ENCODE data around the gene MS4A8. TPM values are rescaled to one million over a fixed set of nuclear protein-coding genes. Genes with fewer than 3 reads are reported as not detected.

Gene MS4A8
- total RNA-seq, 1 donor from 2014 or later, result not detected

DNA sequence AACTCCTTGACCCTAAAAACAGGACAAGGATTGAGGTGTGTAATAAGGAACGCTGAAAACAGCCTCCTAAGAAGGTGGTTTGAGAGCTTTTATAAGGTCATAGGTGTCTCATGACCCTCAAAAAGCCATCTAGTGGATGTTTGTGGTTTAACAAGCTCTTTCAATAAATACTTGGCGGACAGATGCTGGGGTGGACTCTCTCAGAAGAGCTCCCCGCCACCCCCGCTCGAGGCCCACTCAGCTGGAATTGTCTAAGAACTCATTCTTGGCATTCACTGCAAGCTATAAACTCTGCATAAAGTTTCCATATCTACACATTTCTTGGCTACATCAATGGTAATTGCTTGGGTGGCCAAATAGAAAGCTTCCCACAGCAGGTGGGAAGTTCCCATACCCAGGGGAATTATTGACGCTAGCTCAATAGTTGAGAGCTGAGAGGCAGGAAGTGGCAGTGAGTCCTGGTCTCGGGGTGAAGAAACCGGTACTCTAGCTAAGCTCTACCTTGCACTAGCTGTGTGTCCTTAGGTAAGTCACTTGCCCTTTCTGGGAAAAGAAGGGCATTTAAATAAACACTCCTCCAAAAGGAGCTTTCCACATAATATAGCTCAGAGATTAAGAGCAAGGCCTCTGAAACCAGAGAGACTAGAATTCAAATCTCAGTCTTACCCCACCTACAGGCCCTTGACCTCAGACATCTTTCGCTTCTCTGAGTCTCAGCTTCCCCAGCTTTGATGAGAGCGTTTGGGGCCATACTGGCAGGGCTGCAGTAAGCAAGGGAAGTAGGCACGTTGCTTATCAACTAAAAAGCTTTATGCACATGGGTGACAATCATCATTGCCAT is 63.7 kb downstream of the MS4A8 start:
- intact Hi-C loops (cut with micrococcal nuclease), result no loop called here

DNA sequence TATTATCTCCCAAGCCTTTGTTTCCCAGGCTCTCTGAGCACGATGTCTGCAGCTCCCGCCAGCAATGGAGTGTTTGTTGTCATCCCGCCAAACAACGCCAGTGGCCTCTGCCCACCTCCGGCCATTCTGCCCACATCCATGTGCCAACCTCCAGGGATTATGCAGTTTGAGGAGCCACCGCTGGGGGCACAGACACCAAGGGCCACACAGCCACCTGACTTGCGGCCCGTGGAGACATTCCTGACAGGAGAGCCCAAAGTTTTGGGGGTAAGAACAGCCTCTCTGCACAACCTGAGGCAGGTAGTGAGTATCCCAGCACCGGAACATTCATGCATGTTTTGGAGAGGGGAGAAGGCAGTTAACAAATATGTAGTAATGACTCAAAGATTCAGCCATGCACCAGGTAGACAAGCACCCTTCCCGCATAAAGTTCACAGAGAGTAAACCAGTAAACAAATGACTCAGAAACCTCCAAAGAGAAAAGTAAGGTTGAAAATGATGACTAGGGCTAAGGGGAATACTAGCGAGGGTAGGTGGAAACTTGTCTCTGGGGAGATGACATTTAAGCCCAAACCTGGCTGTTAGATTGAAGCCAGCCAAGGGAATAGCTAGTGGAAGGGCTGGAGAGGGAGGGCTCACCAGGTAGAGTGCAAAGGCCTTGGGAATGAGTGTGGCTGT is 64.4 kb downstream of the MS4A8 start:
- intact Hi-C loops (cut with micrococcal nuclease), result no loop called here

DNA sequence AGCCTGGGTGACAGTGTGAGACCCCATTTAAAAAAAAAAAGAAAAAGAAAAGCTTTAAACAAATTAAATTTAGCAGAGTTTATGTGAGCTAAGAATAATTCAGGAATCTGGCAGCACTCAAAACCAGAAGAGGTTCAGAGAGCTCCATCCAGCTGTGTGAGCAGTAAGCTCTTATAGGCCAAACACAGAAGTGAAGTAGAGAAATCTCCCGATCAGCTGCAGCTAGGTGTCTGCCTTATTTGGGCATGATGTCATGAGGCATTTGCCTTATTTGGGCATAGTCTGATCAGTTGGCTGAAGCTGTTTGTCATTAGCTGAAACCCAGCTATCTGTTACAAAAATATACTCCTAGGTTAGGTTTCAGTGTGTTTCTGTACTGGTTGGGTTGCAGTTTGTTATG is 65.5 kb downstream of the MS4A8 start:
- intact Hi-C loops (cut with micrococcal nuclease), result no loop called here

DNA sequence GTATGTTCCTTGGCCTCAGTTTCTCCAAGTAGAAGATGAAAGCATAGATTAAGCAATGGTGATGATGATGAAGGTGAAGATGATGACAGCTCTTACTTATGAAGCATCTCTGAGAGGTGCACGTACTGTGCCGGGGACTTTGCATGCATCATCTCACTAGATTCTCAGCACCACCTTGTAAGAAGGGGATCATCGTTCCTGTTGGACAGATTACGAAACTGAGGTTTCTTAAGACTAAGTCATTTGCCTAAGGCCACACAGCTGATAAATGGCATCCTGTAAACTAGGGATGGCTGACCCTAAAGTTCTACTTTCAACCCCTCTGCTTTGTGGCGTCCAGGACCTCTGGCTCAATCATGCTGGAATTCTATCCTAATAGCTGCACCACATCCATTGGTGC is 65.9 kb downstream of the MS4A8 start:
- intact Hi-C loops (cut with micrococcal nuclease), result no loop called here

Other genes with a start within 250 kb of the MS4A8 start
- not detected in 2 replicates for gene MS4A1, start 243.8 kb upstream of the MS4A8 start, total RNA-seq
- gene MS4A12, start 206.8 kb upstream of the MS4A8 start, total RNA-seq, result not detected in 2 replicates
- gene MS4A13, start 184.2 kb upstream of the MS4A8 start, total RNA-seq, result not detected in 2 replicates
- gene MS4A18, start 25.1 kb downstream of the MS4A8 start, total RNA-seq, result not detected in 2 replicates
- not detected in 2 replicates for gene MS4A15, start 57.3 kb downstream of the MS4A8 start, total RNA-seq
- not detected in 2 replicates for gene MS4A10, start 85.7 kb downstream of the MS4A8 start, total RNA-seq
- 31.4 and 34.2 TPM in 2 replicates for gene CCDC86, start 142.5 kb downstream of the MS4A8 start, total RNA-seq
- gene PTGDR2, start 156.3 kb downstream of the MS4A8 start, total RNA-seq, result 0.12 and 0.34 TPM in 2 replicates
- not detected in 2 replicates for gene ZP1, start 167.9 kb downstream of the MS4A8 start, total RNA-seq
- gene PRPF19, start 207.0 kb downstream of the MS4A8 start, total RNA-seq, result 136 and 137 TPM in 2 replicates
- 99.2 and 103 TPM in 2 replicates for gene TMEM109, start 214.5 kb downstream of the MS4A8 start, total RNA-seq
- gene TMEM132A, start 224.8 kb downstream of the MS4A8 start, total RNA-seq, result 0.59 and 1.0 TPM in 2 replicates